Ishikawa (cell line): ENCODE measurements around the gene MRM2.

ENCODE experiments used
- CEBPB ChIP-seq: IDR thresholded peaks from 2 replicates; pipeline ENCODE4 v1.6.1; 2012
- CREB1 ChIP-seq: IDR thresholded peaks from 2 replicates; pipeline ENCODE4 v1.6.1; 2012; ENCODE audit warnings: low read depth
- EGR1 ChIP-seq: IDR thresholded peaks from 2 replicates; pipeline ENCODE4 v1.6.1; 2012
- EP300 ChIP-seq: IDR thresholded peaks from 2 replicates; pipeline ENCODE4 v1.6.1; 2012; ENCODE audit warnings: borderline replicate concordance
- FOXM1 ChIP-seq: IDR thresholded peaks from 2 replicates; pipeline ENCODE4 v1.6.1; 2012; ENCODE audit warnings: low read depth, borderline replicate concordance
- NFIC ChIP-seq: IDR thresholded peaks from 2 replicates; pipeline ENCODE4 v1.6.1; 2012
- RAD21 ChIP-seq: IDR thresholded peaks from 2 replicates; pipeline ENCODE4 v1.6.1; 2012; ENCODE audit warnings: low read depth
- TAF1 ChIP-seq: IDR thresholded peaks from 2 replicates; pipeline ENCODE4 v1.6.1; 2012; ENCODE audit warnings: low read depth, mild to moderate bottlenecking
- TCF12 ChIP-seq: IDR thresholded peaks from 2 replicates; pipeline ENCODE4 v1.6.1; 2012; ENCODE audit warnings: low read depth
- TEAD4 ChIP-seq: IDR thresholded peaks from 2 replicates; pipeline ENCODE4 v1.6.1; 2012
- YY1 ChIP-seq: IDR thresholded peaks from 2 replicates; pipeline ENCODE4 v1.6.1; 2012; ENCODE audit warnings: low read depth
- ZBTB7A ChIP-seq: IDR thresholded peaks from 2 replicates; pipeline ENCODE4 v1.6.1; 2012; ENCODE audit warnings: low read depth
- TF ChIP-seq, protein P1 (sequence below): IDR thresholded peaks from 2 replicates; pipeline ENCODE4 v1.6.1; 2012; ENCODE audit warnings: low read depth, mild to moderate bottlenecking
- TF ChIP-seq, protein P2 (sequence below): IDR thresholded peaks from 2 replicates; pipeline ENCODE4 v1.6.1; 2012
- TF ChIP-seq, protein P3 (sequence below): IDR thresholded peaks from 2 replicates; pipeline ENCODE4 v1.6.1; 2012

Gene MRM2

DNA sequence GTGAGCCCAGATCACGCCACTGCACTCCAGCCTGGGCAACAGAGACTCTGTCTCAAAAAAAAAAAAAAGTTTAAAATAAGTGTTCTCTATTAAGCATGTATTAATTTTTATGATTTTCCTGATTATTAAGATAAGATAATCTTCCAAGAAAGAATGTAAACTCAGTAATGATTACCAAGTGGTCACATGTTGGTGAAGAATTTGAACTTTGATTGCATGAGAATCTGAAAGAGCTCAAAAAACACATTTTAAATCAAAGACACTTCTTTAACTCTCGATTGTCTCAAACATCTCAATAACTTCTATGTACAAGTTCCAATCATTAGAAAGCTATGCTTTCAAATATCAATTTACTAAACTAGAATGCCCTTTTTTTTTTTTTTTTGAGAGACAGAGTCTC lies 38.4 kb upstream of the MRM2 start:
- TF ChIP-seq CEBPB (no peak), ZBTB7A (no peak), NFIC (no peak), FOXM1 (no peak), TAF1 (no peak), EP300 (no peak), RAD21 (no peak), TEAD4 (no peak), TCF12 (no peak), CREB1 (no peak), YY1 (no peak), EGR1 (no peak)
- TF ChIP-seq, protein P1, sequence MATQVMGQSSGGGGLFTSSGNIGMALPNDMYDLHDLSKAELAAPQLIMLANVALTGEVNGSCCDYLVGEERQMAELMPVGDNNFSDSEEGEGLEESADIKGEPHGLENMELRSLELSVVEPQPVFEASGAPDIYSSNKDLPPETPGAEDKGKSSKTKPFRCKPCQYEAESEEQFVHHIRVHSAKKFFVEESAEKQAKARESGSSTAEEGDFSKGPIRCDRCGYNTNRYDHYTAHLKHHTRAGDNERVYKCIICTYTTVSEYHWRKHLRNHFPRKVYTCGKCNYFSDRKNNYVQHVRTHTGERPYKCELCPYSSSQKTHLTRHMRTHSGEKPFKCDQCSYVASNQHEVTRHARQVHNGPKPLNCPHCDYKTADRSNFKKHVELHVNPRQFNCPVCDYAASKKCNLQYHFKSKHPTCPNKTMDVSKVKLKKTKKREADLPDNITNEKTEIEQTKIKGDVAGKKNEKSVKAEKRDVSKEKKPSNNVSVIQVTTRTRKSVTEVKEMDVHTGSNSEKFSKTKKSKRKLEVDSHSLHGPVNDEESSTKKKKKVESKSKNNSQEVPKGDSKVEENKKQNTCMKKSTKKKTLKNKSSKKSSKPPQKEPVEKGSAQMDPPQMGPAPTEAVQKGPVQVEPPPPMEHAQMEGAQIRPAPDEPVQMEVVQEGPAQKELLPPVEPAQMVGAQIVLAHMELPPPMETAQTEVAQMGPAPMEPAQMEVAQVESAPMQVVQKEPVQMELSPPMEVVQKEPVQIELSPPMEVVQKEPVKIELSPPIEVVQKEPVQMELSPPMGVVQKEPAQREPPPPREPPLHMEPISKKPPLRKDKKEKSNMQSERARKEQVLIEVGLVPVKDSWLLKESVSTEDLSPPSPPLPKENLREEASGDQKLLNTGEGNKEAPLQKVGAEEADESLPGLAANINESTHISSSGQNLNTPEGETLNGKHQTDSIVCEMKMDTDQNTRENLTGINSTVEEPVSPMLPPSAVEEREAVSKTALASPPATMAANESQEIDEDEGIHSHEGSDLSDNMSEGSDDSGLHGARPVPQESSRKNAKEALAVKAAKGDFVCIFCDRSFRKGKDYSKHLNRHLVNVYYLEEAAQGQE, result no peak
- TF ChIP-seq, protein P2, sequence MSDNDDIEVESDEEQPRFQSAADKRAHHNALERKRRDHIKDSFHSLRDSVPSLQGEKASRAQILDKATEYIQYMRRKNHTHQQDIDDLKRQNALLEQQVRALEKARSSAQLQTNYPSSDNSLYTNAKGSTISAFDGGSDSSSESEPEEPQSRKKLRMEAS, result no peak
- TF ChIP-seq, protein P3, sequence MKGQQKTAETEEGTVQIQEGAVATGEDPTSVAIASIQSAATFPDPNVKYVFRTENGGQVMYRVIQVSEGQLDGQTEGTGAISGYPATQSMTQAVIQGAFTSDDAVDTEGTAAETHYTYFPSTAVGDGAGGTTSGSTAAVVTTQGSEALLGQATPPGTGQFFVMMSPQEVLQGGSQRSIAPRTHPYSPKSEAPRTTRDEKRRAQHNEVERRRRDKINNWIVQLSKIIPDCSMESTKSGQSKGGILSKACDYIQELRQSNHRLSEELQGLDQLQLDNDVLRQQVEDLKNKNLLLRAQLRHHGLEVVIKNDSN, result no peak

DNA sequence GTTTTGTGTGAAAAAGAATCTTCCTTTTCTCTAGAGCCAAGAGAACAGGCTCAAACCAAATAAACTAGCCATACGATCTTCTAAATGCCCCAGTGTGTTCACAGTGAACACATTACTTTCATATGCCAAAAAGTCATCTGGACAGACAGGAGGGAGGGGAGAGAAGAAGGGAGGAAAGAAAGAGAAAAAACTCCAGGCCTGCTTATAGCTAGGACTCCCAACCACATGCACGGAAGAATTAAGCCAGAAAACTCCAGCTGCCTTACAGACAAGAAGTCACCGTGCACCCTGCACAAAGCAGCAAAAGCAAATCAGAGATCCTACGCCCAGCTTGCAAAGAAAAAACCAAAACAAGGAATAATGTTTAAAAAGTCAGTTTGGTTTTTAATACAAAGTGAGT lies 37.9 kb upstream of the MRM2 start:
- TF ChIP-seq ZBTB7A (no peak), FOXM1 (no peak), CEBPB (no peak), CREB1 (no peak), RAD21 (no peak), TCF12 (no peak), EP300 (no peak)
- TF ChIP-seq, protein P3, result no peak
- TF ChIP-seq, protein P1, result no peak
- TF ChIP-seq, protein P2, result no peak

DNA sequence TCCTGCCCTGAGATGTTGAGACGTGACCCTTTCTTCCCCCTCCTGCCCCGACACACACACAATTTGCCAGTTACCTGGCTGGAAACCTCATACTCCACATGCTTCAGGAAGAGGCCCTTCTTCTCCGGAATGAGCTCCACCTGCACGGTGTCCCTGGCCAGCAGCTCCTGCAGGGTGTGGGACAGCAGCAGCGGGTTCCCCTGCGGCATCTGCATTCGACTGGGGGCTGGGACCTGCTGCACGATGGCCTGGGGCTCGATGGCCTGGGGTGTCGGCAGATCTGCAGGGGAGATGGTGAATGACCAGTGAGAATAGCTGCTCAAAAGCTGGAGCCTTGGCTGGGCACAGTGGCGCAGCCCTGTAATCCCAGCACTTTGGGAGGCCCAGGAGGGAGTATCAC lies 36.0 kb upstream of the MRM2 start:
- TF ChIP-seq TAF1 (no peak), EP300 (no peak), FOXM1 (no peak), NFIC (no peak), TCF12 (no peak), EGR1 (no peak), CREB1 (no peak), RAD21 (no peak), TEAD4 (no peak), YY1 (no peak), ZBTB7A (no peak), CEBPB (no peak)
- TF ChIP-seq, protein P1, result no peak
- TF ChIP-seq, protein P2, result no peak
- TF ChIP-seq, protein P3, result no peak

DNA sequence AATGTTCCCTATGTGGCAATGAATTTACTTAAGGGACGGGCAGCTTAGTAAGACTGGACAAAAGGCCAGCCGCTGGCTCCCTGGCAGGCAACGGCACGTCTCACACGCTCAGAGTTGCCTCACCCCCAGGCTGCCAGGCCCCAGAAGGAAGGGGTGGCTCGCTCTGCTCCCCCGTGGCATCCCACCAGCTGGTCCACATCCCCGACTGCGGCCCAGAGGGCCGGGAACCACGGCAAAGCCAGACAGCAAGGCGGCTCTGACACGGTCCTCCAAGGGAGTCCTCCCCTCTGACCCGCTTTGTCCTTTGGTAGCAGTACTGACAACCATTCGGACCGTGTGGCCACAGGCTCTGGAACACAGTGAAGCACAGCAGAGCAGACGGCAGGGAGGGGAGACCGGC lies 34.1 kb upstream of the MRM2 start:
- TF ChIP-seq EGR1, result no peak
- no peak for TF ChIP-seq EP300
- no peak for TF ChIP-seq RAD21
- TF ChIP-seq TEAD4, result no peak
- no peak for TF ChIP-seq NFIC
- no peak for TF ChIP-seq CREB1
- TF ChIP-seq, protein P1, result no peak
- TF ChIP-seq CEBPB, result no peak
- TF ChIP-seq, protein P3, result no peak
- TF ChIP-seq TAF1, result no peak
- no peak for TF ChIP-seq FOXM1
- TF ChIP-seq ZBTB7A, result no peak
- no peak for TF ChIP-seq YY1
- no peak for TF ChIP-seq TCF12
- TF ChIP-seq, protein P2, result no peak
